GM21576 (cell line): ENCODE results near the gene MRPS23.

ENCODE experiments used
- ATAC-seq: cut with Tn5 transposase; IDR thresholded peaks from one replicate; pipeline ENCODE4 v1.9.1; 2021; ENCODE audit warnings: mild to moderate bottlenecking, moderate library complexity; ENCODE audit not compliant: unreplicated experiment

MRPS23 gene

DNA sequence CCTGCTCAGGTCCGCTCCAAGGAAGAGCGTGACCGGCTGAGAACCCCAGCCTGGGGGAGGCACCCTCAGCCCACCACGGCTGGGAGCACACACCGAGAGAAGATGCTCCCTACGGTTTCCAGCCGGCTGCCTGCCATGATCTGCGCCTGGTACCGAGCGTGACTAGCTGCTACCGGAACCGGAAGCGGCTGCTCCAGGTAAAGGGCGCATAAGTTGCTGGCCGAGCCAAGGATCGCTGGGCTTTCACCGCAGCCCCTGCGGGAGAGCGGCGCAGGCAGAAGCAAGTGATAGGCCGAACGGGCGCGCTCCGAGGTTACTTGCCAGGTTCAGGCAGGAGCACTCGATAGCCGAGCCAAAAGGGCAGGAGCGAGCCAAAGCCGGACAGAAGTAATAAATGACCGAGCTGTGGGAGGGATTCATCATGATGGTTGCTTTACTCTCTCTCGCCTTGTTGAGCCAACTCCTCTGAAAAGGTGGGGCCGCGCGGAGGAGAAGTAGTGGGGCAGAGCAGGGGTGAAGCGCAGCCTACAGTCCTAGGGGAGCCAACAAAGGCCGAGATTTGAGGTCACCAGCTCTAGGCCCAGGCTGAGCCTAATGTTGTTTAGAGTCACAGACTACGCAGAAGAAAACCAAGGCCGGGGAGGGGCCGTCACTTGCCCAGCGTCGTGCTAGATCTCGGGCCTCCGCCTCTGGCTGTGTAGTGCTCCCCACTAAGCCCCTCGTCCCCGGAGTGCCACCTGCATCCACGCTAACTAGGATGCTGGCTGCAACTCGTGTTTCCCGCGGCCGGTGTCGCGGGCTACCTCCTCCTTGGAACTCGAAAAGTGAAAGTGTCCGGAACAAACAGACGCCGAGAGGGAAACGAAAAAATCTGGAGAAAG is at the start of gene MRPS23:
MRPS23 (minus strand) TSS at position 171 of the 881 bp plus-strand sequence; CDS start at position 137, 34 bp downstream.
- ATAC-seq, result peak; percentile 95

DNA sequence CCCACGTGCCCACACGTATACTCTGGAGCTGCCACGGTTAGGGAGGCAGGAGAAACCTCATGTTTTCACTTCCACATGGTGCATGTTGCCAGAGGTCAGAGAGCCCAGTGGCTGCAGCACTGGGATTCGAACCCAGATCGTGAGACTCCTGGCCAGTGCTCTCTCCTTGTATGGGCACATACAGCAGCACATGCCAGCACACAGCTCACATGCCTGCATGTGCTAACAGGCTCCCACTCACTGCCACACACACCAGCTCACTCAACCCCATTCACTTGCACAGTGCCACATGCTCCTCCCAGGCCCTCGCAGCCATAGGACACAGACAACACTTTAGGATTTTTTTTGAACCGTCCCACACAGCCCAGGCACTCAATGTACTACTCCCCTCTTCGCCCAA is 49.5 kb upstream of the MRPS23 start:
- ATAC-seq, result no peak

DNA sequence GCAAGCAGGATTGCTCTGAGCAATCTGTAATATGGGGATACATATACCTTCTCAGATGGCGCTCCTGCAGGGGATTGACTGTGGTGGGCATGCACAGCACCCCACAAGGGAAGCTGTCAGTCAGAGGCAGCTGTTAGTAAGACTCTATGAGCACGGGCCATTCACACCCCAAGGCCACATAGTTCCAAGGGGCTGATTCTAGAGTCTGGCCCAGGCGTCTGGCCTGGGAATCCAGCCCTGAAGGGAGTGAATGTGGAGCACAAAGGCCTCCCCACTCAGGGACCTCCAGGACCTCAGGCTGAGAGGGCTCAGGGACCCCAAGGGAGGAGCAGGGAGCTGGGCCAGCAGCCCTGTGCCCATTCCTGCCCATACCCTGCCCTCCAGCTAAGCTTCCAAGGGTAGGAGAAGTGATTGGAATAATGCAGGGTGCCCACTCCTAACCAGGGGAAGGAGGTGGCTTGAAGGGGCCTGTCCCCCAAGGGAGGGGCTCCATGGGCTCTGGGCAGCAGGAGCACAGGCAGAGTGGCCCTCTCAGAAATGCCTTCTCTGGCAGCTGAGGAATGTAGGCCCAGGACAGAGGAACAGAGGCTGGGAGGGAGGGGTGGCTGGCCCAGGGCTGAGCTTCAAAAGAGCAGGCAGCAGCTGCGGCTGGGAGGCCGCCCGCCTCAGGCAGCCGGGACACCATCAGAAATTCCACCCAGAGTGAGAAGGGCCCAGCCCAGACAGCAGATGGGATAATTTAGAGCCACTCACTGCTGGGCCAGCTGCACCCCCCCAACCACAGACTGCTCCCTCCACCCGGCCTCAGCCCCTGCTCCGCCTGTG is 48.9 kb upstream of the MRPS23 start:
- ATAC-seq, result no peak

DNA sequence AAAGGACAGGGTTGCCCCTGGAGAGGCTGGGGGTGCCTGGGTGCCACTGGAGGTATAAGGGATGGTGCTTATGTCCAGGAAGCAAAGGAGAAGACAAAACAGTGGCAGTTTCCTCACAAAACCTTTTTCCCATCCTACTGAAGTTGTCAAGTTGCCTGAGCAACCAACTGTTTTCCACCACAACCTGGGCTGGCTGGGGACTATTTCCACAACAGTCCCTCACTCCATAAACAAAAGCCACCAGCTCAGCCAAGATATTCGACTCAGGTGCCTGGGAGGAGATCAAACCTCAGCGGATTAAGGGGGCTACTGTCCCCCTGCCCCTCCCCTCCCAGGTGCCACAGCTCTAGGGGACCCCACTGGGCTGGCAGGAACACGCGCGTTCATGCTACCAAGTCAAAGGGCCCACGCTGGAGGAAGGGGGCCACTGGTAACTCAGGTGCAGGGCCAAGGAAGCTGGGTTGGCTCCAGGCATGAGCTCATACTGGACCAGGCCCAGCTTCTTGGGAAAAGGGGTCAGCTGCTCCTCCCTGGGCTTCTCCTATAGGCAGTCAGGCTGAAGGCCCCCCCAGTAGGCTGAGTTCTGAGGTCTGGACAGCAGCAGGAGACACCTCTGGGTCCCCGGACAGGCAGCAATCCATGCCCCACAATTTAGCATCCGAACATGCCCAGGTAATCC is 45.7 kb upstream of the MRPS23 start:
- no peak for ATAC-seq

DNA sequence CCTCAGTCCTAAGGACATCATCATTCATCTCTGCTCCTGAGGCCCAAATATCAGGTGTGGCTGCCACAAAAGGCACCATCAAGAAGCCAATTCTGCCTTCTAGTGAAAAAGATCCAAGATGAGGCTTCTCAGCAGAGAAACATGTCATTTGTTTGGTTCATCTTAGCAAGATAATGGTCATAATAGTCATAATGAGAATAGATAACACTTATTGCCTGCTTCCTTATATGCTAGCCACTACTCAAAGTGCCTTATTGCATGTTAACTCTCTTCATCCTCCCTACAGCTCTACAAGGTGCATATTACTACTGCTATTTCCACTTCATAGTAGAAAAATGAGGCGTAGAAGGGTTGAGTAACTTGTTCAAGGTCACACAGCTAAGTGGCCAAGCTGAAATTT is 45.0 kb upstream of the MRPS23 start:
- ATAC-seq, result no peak

DNA sequence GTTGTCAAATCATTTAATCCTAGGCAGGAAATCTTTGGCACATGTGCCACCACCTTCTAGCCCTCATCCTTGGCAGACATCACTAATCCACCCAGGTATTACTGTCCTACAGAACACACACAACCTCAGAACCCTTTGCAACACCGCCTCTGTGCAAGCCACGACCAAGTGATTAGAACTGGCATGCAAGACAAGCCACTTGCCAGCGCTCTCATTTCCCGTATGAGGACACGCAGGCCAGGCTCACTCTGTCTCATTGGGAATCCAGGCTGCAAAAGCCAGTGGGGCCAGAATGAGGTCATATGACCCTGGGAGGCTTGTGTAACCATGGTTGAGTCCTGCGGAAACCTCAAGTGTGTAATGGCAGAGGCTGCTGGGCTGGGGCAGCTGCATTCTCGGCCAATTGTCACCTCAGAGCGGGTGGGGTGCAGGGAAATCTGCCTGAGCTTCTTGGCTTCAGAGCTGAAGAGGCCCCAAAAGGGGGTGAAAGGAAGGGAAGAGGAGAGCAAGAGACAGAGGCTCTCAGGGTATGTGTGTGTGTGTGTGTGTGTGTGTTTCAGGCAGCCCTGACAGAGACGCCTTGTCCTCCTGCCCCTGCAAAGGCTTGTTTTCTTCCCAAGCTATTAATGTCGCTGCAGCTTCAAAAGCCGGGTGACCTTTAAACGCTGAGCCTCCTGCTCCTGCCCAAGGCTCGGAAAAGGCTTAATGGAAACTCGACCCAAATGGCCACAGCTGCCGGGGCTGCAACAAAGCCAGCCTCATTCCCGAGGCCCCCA is 43.2 kb upstream of the MRPS23 start:
- ATAC-seq, result no peak

DNA sequence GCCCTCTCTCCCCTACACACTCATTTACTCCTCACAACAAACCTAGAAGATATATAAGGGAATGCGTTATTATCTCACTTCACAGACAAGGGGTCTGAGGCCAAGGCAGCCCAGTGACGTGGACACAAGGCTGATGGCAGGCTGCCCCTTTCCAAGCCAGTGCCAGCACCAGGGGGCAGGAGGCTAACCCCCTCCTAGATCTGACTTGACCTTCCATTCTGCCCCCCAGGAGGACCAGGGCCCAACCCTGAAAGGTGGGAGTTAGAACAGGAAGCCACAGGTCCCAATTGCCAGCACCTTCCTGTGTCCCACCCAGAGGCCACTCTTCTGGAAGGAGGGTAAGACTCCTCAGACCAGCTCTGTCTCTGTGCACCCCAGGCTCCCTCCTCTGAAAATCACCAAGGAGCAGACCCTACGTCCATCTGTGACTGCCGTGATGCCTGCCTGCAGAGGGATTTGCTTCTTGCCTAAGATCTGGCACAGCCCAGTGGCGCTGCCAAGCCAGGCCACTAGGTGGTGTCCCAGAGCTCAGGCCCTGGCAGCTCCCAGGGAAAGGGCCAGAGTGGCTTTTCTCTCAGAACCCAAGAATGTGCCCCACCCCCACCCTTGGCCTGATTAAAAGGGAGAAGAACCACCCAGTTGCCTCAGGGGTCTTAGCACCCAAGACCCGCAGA is 42.4 kb upstream of the MRPS23 start:
- no peak for ATAC-seq

DNA sequence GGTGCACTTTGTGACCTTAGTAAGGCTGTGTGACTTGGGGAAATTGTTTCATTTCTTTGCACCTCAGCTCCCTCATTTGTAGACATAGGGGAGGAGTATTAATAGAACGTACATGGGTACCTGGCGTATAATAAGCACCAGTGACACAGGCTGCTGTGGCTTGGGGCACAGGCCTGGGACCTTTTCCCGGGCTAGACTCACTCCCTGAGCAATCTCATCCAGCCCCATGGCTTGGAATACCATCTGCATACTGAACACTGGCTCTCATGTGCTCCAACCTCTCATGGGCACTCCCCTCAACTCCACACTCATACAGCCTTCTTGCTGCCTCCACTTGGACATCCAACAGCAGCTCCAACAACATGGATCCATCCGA is 41.0 kb upstream of the MRPS23 start:
- ATAC-seq, result no peak

DNA sequence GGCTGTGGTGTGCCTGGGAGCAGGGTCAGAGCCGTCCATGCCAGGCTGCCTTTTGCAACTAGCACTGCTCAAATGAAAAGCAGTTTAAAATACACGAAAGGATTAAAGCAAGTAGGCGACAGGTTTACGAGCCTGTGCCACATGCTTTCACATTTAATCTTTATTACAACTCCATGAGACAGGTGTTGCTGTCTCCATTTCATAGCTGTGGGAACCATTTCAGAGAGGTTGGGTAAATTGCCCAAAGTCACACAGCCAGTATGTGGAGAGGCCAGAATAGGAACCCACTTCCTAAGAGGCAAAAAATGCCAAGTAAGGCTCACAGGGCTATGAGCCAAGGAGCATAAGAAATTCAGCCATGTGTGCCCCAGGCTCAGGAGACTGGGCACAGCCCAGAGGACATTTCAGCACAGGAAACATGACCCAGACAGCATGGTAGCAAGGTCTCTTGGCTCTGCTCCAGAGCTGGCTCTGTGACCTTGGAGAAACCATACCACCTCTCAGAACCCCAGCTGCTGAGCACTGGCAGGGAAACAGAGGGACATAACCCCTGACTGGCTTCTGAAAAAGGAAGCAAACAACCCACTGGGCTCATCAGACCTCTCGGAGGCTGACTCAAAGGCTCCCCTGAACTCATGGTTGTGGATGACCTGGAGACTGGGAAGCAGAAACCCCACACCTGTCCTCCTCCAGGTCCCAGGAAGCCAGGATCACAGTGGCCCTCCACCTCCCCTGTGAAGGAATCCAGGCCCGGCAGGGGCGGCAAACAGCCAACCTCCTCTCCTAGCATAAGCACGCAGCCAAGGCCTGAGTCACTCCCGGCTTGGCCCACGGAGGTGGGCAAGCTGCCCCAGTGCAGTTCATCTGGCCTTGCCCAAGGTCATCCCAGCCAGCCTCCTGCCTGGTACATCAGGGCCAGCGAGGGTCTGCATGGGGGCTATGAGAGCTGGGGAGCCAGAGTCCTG is 40.3 kb upstream of the MRPS23 start:
- no peak for ATAC-seq

DNA sequence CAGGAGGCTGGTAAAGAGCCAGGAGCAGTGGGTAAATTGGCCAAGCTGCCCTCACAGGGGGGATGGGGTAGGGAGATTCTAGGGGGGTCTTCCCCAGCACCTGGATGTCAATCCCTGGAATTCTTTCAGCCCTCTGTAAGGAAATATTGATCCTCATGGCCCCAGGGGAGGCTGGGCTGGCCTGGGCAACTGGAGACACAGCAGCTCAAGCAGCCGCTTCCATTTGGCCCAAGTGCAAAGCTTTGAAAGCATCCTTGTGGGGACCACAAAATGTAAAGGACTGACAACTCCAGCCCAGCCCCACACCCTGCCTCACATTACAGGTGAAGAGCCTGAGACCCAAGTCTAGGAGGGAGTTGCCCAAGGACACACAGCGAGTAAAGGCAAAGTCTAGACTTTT is 39.4 kb upstream of the MRPS23 start:
- ATAC-seq, result no peak

DNA sequence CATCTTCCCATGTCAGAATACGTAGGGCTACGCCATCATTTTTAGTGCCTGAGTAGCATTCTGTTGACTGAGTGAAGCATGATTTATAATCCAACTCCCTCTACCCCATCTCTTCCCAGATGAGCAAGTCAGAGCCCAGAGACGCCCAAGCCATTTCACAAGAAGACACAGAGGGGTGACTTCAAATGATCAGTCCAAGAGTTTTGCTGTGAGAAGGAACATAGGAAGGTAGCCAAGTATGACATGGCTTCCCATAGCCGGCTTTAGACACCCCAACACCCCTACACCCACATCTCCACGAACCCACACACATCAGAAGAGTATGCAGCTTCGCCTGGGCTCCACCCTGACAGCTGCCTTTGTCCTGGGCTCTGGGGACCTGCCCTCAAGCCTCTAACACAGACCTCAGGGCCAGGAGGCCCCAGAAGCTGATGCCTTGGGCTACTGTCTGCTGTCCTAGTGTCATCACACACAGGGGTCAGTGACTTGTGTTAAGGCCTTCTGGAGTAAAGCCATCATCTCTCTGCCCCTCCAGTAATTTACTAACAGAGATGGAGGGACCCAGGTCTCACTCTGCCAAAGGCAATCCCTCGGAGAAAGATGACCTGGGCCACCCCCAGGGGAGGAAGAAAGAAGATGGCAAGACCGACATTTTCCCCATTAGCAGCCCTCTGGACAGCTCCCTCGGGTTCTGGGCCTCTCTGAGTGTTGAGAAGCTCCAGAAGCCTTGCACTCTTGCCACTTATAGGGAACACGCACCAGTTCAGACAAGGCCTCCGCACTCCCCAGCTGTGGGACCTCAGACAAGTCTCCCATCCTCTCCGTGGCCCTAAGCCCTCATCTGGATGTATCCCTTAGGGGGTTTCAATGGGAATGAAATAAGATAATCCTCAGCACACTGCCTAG is 38.7 kb upstream of the MRPS23 start:
- ATAC-seq, result no peak

DNA sequence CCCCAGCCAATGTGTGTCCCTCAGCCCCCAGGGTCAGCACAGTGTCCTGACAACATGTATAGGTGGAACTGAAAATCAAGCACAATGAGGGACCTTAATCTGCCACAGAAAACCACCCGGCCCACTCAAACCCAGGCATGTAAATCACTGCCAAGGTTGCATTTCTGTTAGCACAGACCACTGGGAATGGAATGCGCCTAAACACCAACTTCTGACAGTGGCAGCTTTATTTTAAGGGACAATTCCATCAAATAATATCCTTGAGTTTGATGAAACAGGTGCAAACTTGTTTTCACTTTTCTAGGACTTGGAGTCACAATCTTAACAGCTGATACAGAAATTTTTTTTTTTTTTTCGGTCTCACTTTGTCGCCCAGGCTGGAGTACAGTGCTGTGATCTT is 37.3 kb upstream of the MRPS23 start:
- ATAC-seq, result no peak

DNA sequence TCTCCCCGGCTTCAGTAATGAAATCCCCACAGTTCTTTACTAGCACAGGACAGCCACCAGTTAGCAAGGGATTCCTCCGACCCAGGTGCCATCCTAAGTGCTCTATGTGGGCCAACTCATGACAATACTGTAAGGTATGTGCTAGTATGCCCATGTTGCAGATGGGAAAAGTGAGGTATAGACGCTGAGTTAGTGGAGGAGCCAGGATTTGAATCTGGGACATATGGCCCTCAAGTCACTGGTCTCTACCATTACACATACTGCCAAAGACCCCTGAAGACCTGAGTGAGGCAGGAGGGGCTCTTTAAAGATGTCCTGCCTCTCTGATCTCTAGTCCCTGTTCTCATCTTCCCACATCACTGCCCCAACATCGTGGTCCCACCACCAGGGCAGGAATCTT is 36.2 kb upstream of the MRPS23 start:
- no peak for ATAC-seq

DNA sequence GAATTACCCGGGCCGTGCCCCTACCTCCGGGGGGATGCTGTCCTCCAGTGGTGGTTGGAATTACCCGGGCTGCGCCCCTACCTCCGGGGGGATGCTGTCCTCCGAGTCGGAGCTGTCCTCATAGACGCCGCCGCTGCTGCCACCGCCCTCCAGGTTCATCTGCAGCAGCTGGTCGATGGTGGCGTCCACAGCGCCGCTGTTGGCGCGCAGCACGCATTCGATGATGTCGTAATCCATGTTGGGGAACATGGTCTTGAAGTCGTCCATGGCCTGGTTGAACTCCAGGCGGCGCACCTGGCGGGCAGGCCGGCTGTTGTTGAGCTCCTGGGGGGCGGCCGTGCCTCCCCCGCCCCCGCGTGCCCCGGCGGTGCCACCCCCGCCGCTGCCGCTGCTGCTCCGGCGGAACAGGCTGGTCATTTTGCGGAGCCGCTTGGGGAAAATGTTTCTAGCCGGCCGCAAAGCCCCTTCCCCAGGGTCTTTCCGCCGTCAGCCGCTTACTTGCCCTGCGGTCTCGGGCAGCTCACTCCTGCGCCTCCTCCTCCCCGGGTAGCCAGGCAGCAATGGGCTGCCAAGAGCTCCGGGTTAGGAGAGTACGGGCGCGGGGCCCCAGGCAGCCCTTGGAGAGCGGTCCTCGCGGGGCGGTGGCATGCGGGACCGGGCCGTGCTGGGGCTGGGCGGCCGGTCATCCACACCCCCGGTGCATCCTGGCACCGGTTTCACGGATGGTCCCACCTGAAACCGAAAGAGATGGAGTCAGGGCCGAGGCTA is 35.5 kb upstream of the MRPS23 start:
- no peak for ATAC-seq

DNA sequence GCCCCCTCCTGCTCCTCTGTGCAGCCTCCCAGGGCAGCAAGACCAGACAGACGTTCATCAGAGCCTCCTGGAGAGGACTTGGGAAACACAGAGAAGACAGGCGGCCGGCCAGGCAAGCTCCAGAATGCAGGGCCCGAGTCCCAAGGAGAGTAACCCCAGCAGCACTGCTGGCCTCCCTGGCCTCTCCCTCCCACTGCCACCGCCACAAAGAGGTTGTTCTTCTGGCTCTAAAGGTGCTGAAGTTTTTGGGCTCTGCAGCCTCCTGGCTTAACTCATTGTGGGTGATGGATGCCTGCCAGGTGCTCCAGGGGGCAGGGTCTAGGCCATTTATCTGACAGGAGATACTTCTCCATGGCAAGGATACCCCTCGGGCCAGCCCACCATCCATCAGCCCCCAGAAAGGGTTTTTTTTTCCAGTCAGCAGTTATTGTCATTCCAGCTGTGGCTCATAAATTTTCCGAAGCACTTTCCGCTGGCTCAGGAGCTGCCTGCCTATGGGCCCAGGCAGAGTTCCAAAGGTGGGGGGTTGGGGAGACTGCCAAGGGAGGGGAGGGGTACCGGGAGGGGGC is 32.0 kb upstream of the MRPS23 start:
- ATAC-seq, result no peak

DNA sequence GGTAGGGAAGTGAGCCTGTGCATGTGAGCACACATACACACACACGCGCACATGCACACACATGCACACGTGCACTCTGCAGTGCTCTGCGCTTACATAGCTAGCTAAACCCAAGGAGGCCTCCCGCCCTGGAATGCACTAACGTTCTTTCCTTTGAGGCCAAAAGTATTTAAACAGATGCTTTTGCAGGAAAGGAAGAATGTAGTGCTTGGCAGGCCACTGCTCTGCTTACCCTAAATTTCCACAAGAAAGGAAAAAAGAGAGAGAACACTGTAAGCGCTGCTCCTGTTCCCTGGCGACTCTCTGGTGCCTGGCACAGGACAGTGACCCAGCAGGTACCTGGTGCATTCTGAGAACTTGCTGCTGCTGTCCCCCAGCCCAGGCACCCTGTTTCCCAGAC is 31.3 kb upstream of the MRPS23 start:
- no peak for ATAC-seq

DNA sequence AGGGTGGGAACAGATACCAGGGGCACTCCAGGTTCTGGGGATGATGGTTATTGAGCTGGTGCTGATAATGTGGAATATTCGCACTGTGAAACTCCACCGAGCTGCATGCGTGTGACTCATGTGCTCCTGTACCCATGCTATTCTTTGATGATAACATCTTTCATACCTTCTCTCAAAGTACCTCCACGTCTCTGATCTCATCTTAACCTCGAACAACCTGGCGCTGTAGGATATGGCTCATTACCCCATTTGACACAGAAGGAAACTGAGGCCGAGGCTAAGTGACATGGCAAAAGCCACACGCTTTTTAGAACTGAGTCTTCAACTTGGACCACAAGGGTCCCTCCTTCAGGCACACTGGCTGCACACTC is 30.2 kb upstream of the MRPS23 start:
- ATAC-seq, result no peak
